Measurements from ENCODE around the gene ZNRF3. TPM values are rescaled to one million over a fixed set of nuclear protein-coding genes. Genes with fewer than 3 reads are reported as not detected.
A peak's percentile ranks its signal among the peaks of the same experiment; 100 is the strongest.
"Not testable (repeated sequence)": the region's sequence is repeated elsewhere in the genome, so short reads cannot be mapped to it uniquely, and the experiment has no call there.

Gene ZNRF3
- total and polyA plus RNA-seq, 9 donors, result 5.5 to 8.7 (median 8.1) TPM

DNA sequence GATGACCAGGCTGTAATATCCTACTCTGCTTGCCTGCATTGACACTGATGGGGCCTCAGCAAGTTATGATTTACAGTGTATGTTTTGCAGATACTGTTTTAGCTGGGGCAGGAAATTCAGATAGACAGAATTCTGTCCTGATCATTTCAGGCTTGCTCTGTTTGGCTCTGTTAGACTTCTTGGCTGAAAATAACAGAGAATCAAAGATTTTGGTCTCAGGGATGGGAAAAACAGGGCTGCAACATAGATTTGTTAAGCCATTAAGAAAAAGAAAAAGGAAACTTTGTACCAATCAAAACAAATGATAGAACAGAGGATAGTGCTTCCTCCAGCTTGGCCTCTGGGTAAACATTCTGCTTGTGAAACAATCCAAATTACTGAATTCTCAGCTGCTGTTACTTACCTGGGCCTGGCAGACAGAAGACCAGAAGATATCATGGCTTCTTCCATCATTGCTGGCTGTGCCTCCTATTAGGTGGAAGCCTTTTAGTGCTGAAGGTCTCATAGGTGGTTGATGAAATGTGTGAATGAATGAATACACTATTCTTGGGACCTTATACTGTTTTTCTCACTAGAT lies 22.0 kb downstream of the ZNRF3 start:
- peak; percentile 80 for DNase-seq
- Histone ChIP-seq H3K36me3 (ENCODE audit: control insufficient read depth, insufficient read depth, low read length) (no peaks in the 10 kb centered on the region), H3K4me3 (ENCODE audit: low read length) (no peak overlapping the region), H3K27me3 (ENCODE audit: control insufficient read depth, insufficient read depth, low read length) (no peaks in the 10 kb centered on the region), H3K4me1 (ENCODE audit: control insufficient read depth, insufficient read depth, low read length) (peaks cover 25% of the 10 kb centered on the region), H3K9me3 (replicated peaks; ENCODE audit: control insufficient read depth, low read depth, low read length) (no peaks in the 10 kb centered on the region), H3K27ac (ENCODE audit: low read length) (peak overlapping the region; percentile 42)

DNA sequence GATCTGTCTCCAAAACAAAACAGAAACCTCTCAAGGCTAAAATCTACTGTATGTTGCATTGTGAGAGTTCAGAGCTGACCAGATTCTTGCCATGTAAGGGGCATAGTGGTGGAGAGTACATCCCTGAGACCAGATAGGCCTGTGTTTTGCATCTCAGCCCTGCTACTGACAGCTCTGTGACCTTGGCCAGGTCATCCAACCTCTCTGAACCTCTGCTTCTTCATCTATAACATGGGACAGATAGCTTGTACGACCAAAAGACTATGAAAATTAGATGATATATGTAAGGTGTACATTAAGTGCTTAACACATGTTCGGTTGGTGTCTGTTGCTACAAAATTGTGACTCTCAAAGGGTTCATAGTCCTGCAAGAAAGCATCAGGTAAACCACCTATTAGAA lies 22.9 kb downstream of the ZNRF3 start:
- Histone ChIP-seq H3K27me3 (ENCODE audit: control insufficient read depth, insufficient read depth, low read length) (no peaks in the 10 kb centered on the region), H3K4me1 (ENCODE audit: control insufficient read depth, insufficient read depth, low read length) (peaks cover 35% of the 10 kb centered on the region), H3K9me3 (replicated peaks; ENCODE audit: control insufficient read depth, low read depth, low read length) (no peaks in the 10 kb centered on the region), H3K4me3 (ENCODE audit: low read length) (no peak overlapping the region), H3K36me3 (ENCODE audit: control insufficient read depth, insufficient read depth, low read length) (no peaks in the 10 kb centered on the region), H3K27ac (ENCODE audit: low read length) (no peak overlapping the region)
- 100% methylated on average over 1 of the region's 2 CpGs for WGBS (ENCODE audit: insufficient coverage)
- DNase-seq, result no peak

DNA sequence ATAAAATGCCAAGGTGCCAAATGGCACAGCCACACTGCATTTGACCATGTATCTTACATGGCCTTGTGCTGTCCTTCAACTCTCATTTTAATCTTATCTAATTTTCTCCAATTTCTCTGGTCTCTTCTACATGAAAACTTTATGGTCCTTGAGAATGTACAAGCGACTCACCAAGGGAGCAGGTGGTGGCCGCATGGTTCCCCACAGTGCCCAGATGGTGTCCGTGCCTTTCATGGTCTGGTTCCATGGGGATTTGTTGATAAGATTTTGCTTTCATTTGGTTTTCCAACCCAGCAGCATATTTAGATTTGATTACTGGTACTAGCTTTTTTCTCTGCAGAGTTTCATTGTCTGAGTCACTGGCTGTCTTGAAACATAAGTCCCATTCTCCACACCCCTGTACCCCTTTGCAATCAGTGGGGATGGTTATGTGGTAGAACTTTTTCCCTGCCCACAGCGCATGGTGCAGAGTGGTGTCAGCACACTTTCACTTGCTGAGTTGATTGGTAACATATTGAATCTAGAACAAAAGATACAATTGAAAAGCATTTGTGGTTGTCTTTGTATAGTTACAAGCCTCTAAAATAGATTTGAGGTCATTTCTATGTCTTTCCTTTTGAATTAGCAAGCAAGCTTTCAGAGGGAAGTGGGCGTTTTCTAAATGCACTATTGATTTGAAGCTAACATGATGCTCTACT lies 24.1 kb downstream of the ZNRF3 start:
- Histone ChIP-seq H3K4me1 (ENCODE audit: control insufficient read depth, insufficient read depth, low read length) (peaks cover 42% of the 10 kb centered on the region), H3K9me3 (replicated peaks; ENCODE audit: control insufficient read depth, low read depth, low read length) (no peaks in the 10 kb centered on the region), H3K4me3 (ENCODE audit: low read length) (no peak overlapping the region), H3K27ac (ENCODE audit: low read length) (no peak overlapping the region), H3K27me3 (ENCODE audit: control insufficient read depth, insufficient read depth, low read length) (no peaks in the 10 kb centered on the region), H3K36me3 (ENCODE audit: control insufficient read depth, insufficient read depth, low read length) (no peaks in the 10 kb centered on the region)
- WGBS (ENCODE audit: insufficient coverage), result no CpG with 5 or more reads among the region's 5 CpGs
- DNase-seq, result no peak

DNA sequence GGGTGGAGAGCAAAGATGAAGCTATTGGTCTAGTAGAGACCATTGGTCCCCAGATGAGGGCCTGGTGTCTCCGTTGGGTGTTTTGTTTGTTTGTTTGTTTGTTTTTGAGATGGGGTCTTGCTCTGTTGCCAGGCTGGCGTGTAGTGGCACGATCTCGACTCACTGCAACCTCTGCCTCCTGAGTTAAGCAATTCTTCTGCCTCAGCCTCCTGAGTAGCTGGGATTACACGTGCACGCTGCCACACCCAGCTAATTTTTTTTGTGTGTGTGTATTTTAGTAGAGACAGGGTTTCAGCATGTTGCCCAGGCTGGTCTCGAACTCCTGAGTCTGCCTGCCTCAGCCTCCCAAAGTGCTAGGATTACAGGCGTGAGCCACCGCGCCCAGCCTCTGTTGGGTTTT lies 25.4 kb downstream of the ZNRF3 start:
- 71% methylated on average over 5 of the region's 10 CpGs for WGBS (ENCODE audit: insufficient coverage)
- peaks cover 30% of the 10 kb centered on the region for H3K4me1 ChIP-seq (ENCODE audit: control insufficient read depth, insufficient read depth, low read length)
- not testable (repeated sequence) for H3K27me3 ChIP-seq (ENCODE audit: control insufficient read depth, insufficient read depth, low read length)

DNA sequence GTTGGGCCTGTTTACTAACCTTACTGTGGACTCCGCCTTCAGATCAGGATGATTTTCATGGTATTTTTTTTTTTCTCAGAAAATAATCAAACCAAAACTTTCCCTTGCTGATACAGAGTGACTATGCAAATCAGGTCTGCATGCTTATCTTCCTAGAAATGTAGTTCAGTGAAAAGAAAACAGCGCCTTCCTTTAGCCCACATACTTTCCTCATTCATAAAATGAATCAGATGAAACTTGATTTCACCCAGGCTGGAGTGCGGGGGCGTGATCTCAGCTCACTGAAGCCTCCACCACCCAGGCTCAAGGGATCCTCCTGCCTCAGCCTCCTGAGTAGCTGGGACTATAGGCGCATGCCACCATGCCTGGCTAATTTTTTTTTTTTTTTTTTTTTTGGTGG lies 26.0 kb downstream of the ZNRF3 start:
- Histone ChIP-seq H3K27ac (ENCODE audit: low read length) (no peak overlapping the region), H3K4me3 (ENCODE audit: low read length) (no peak overlapping the region), H3K4me1 (ENCODE audit: control insufficient read depth, insufficient read depth, low read length) (peaks cover 26% of the 10 kb centered on the region), H3K9me3 (replicated peaks; ENCODE audit: control insufficient read depth, low read depth, low read length) (no peaks in the 10 kb centered on the region), H3K27me3 (ENCODE audit: control insufficient read depth, insufficient read depth, low read length) (no peaks in the 10 kb centered on the region), H3K36me3 (ENCODE audit: control insufficient read depth, insufficient read depth, low read length) (no peaks in the 10 kb centered on the region)
- DNase-seq, result no peak
- 87% methylated on average over 4 of the region's 5 CpGs for WGBS (ENCODE audit: insufficient coverage)

More for the DNA sequence above, 25.4 kb downstream of the ZNRF3 start:
- H3K4me3 ChIP-seq (ENCODE audit: low read length); H3K36me3 ChIP-seq (ENCODE audit: control insufficient read depth, insufficient read depth, low read length); DNase-seq; H3K9me3 ChIP-seq (replicated peaks; ENCODE audit: control insufficient read depth, low read depth, low read length); H3K27ac ChIP-seq (ENCODE audit: low read length): not testable (repeated sequence)

DNA sequence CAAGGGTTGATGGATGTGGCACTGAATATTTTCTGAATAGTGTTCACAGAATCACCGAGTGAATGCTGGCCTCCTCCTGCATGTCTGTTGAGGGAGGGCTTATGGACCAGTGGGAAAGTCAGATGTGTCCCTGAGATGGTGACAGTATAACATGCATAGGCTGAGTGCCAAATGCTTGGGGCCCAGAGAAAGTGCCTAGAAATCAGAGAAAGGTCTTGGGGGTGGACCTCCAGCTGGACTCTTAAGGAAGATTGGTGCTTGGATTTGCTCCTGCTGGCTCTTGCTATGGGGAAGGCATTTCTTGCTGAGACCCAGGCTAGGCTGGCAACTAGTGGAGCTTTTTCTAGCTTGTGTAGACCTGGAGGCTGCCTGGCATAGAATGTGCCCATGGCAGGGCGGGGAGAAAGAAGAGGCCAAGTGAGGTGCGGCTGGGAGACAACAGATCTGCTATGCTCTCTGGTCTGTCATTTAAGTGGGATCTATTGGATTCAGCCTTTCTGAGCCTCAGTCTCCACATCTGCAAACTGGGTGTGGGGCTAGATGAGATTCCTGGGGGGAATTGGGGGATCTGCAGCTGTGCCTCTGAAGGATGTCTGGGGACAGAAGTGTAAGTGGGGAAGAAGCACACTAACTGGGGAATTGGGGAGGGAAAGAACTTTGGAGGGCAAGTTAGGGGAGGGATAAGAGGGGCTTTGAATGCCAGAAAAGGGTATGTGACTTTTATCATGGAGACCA lies 27.4 kb downstream of the ZNRF3 start:
- DNase-seq, result peak; percentile 26

DNA sequence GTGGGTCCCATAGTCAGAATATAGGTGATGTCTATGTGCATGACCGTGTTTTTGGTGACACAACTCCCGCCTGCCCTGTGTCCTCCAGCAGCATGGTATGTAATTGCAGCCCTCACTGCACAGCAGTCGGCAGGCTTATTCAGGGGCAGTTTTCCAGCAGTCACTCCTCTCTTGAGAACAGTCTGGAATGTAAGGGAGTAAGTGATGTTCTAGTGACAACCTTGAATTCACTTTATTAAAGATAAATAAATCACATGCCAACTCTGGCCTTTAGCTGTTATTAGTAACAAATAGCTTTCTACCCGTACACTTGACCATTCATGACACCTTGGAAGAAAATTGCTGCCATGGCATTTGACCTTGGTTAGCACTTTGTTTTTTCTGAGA lies 27.9 kb downstream of the ZNRF3 start:
- H3K36me3 ChIP-seq (ENCODE audit: control insufficient read depth, insufficient read depth, low read length), result no peaks in the 10 kb centered on the region
- peak; percentile 21 for DNase-seq
- H3K4me3 ChIP-seq (ENCODE audit: low read length), result no peak overlapping the region
- WGBS (ENCODE audit: insufficient coverage), result 65% methylated on average over 2 of the region's 4 CpGs
- no peaks in the 10 kb centered on the region for H3K9me3 ChIP-seq (replicated peaks; ENCODE audit: control insufficient read depth, low read depth, low read length)
- no peaks in the 10 kb centered on the region for H3K27me3 ChIP-seq (ENCODE audit: control insufficient read depth, insufficient read depth, low read length)
- no peak overlapping the region for H3K27ac ChIP-seq (ENCODE audit: low read length)
- H3K4me1 ChIP-seq (ENCODE audit: control insufficient read depth, insufficient read depth, low read length), result peaks cover 22% of the 10 kb centered on the region

More for the DNA sequence above, 27.4 kb downstream of the ZNRF3 start:
- Histone ChIP-seq H3K4me3 (ENCODE audit: low read length) (no peak overlapping the region), H3K4me1 (ENCODE audit: control insufficient read depth, insufficient read depth, low read length) (peaks cover 19% of the 10 kb centered on the region), H3K9me3 (replicated peaks; ENCODE audit: control insufficient read depth, low read depth, low read length) (no peaks in the 10 kb centered on the region), H3K27ac (ENCODE audit: low read length) (no peak overlapping the region), H3K27me3 (ENCODE audit: control insufficient read depth, insufficient read depth, low read length) (no peaks in the 10 kb centered on the region), H3K36me3 (ENCODE audit: control insufficient read depth, insufficient read depth, low read length) (no peaks in the 10 kb centered on the region)
- WGBS (ENCODE audit: insufficient coverage), result 77% methylated on average over 3 of the region's 3 CpGs

DNA sequence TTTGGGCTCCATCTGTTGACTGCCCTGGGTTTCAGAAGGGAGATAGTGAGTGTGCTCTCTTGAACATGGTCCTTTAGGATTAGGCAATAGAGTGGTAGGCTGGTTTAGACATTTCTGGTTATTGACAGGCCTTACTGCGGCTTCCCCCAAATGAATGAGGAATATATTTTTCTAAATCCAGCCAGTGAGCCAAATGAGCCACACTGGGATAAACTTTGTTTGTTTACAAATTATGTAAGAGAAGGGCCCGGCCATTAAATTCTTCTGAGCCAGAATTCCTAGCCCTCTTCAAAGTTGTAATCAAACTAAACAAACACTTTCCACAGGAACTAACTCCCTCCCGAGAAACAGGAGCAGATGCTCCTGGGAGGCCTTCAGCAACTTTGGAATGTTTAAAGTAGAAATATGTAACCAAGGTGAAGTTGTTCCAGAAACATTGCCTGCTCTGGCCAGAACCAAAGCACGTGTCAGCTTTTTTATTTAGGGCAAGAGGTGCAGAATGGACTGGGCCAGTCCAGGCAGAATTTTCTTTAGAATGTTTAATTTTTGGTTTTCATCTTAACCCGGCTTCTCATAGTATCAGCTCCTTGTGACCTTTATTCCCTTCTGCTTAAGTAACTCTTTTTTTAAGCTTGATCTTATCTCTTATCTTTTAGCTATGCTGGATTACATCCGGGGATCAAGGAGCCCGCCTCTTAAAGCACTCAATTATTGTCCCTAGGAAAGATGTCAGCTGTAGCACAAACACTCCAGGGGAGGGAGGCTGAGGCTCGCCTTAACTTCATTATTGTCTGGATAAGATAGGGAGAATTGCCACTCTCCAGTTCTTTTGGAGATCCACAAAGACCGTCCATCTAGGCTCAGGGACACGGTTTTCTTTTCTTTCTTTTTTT lies 28.7 kb downstream of the ZNRF3 start:
- WGBS (ENCODE audit: insufficient coverage), result 60% methylated on average over 1 of the region's 10 CpGs
- H3K4me1 ChIP-seq (ENCODE audit: control insufficient read depth, insufficient read depth, low read length), result peaks cover 28% of the 10 kb centered on the region
- no peak overlapping the region for H3K4me3 ChIP-seq (ENCODE audit: low read length)
- H3K9me3 ChIP-seq (replicated peaks; ENCODE audit: control insufficient read depth, low read depth, low read length), result no peaks in the 10 kb centered on the region
- peak; percentile 79 for DNase-seq
- H3K27ac ChIP-seq (ENCODE audit: low read length), result no peak overlapping the region
- no peaks in the 10 kb centered on the region for H3K27me3 ChIP-seq (ENCODE audit: control insufficient read depth, insufficient read depth, low read length)
- no peaks in the 10 kb centered on the region for H3K36me3 ChIP-seq (ENCODE audit: control insufficient read depth, insufficient read depth, low read length)

DNA sequence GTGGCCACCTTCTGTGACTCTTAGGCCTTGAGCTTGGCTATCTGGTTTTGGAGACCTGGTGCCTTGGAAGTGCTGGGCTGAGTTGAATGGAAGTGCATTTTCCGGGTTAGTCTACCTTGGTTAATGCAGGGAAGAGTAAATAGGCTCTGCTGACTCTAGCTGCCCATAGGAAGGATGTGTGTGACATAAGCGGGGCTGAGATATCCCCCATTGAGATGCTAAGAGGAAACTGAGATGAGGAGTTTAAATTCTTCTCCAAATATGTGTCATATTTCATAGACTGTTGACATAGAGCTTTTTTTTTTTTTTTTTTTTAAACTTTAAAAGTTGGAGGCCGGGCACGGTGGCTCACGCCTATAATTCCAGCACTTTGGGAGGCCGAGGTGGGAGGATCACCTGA lies 30.8 kb downstream of the ZNRF3 start:
- Histone ChIP-seq H3K36me3 (ENCODE audit: control insufficient read depth, insufficient read depth, low read length) (no peaks in the 10 kb centered on the region), H3K4me1 (ENCODE audit: control insufficient read depth, insufficient read depth, low read length) (peaks cover 46% of the 10 kb centered on the region)
- WGBS (ENCODE audit: insufficient coverage), result 71% methylated on average over 2 of the region's 6 CpGs

DNA sequence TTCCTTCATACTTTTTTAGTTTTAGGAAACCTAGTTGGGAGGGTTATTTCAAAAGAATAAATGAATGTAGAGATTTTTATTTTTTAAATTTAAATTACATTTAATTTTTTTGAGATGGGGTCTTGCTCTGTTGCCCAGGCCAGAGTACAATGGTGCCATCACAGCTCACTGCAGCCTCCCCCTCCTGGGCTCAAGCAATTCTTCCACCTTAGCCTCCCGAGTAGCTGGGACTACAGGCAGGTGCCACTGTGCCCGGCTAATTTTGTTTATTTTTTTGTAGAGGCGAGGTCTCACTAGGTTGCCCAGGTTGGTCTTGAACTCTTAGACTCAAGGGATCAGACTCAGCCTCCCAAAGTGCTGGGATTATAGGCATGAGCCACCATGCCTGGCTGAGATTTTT lies 32.6 kb downstream of the ZNRF3 start:
- H3K9me3 ChIP-seq (replicated peaks; ENCODE audit: control insufficient read depth, low read depth, low read length), result no peaks in the 10 kb centered on the region
- DNase-seq, result no peak
- no peaks in the 10 kb centered on the region for H3K27me3 ChIP-seq (ENCODE audit: control insufficient read depth, insufficient read depth, low read length)
- WGBS (ENCODE audit: insufficient coverage), result no CpG with 5 or more reads among the region's 3 CpGs
- H3K27ac ChIP-seq (ENCODE audit: low read length), result no peak overlapping the region
- peaks cover 41% of the 10 kb centered on the region for H3K4me1 ChIP-seq (ENCODE audit: control insufficient read depth, insufficient read depth, low read length)
- no peaks in the 10 kb centered on the region for H3K36me3 ChIP-seq (ENCODE audit: control insufficient read depth, insufficient read depth, low read length)
- no peak overlapping the region for H3K4me3 ChIP-seq (ENCODE audit: low read length)

More for the DNA sequence above, 30.8 kb downstream of the ZNRF3 start:
- H3K27me3 ChIP-seq (ENCODE audit: control insufficient read depth, insufficient read depth, low read length), result no peaks in the 10 kb centered on the region
- H3K4me3 ChIP-seq (ENCODE audit: low read length), result no peak overlapping the region
- H3K9me3 ChIP-seq (replicated peaks; ENCODE audit: control insufficient read depth, low read depth, low read length), result no peaks in the 10 kb centered on the region
- no peak overlapping the region for H3K27ac ChIP-seq (ENCODE audit: low read length)
- no peak for DNase-seq
